GM19023 (cell line): ENCODE measurements around the gene RAB3GAP1.

ENCODE experiments used
- ATAC-seq: cut with Tn5 transposase; IDR thresholded peaks from one replicate; pipeline ENCODE4 v1.9.1; 2021; ENCODE audit warnings: mild to moderate bottlenecking, moderate library complexity; ENCODE audit not compliant: unreplicated experiment

The RAB3GAP1 gene

GRCh38 chr2:135162377-135162776 is 110.3 kb downstream of the RAB3GAP1 start:
- ATAC-seq = no peak

- no peak for ATAC-seq
Measured at GRCh38 chr2:135162786-135163185, 110.7 kb downstream of the RAB3GAP1 start.

- no peak for ATAC-seq
Measured at GRCh38 chr2:135163306-135163705, 111.2 kb downstream of the RAB3GAP1 start.

GRCh38 chr2:135163901-135164300 is 111.8 kb downstream of the RAB3GAP1 start:
- ATAC-seq = no peak

GRCh38 chr2:135164431-135164830 is 112.3 kb downstream of the RAB3GAP1 start:
- ATAC-seq = no peak

- ATAC-seq = no peak
Measured at GRCh38 chr2:135167273-135167672, 115.2 kb downstream of the RAB3GAP1 start.

GRCh38 chr2:135168204-135168856 is 116.2 kb downstream of the RAB3GAP1 start:
- no peak for ATAC-seq

- ATAC-seq = no peak
Measured at GRCh38 chr2:135169900-135170753, 118.0 kb downstream of the RAB3GAP1 start.

GRCh38 chr2:135174049-135174809 is 122.1 kb downstream of the RAB3GAP1 start:
- ATAC-seq = no peak

GRCh38 chr2:135174810-135175093 is 122.7 kb downstream of the RAB3GAP1 start:
- no peak for ATAC-seq

- ATAC-seq = no peak
Measured at GRCh38 chr2:135175177-135175576, 123.1 kb downstream of the RAB3GAP1 start.

GRCh38 chr2:135179689-135180088 is 127.6 kb downstream of the RAB3GAP1 start:
- ATAC-seq = no peak

- no peak for ATAC-seq
Measured at GRCh38 chr2:135182190-135182589, 130.1 kb downstream of the RAB3GAP1 start.

GRCh38 chr2:135182601-135183000 is 130.5 kb downstream of the RAB3GAP1 start:
- ATAC-seq = no peak

GRCh38 chr2:135183822-135184221 is 131.7 kb downstream of the RAB3GAP1 start:
- no peak for ATAC-seq

- no peak for ATAC-seq
Measured at GRCh38 chr2:135186054-135186453, 134.0 kb downstream of the RAB3GAP1 start.

GRCh38 chr2:135187270-135187669 is 135.2 kb downstream of the RAB3GAP1 start:
- no peak for ATAC-seq

- ATAC-seq = no peak
Measured at GRCh38 chr2:135189148-135189547, 137.1 kb downstream of the RAB3GAP1 start.

- no peak for ATAC-seq
Measured at GRCh38 chr2:135190799-135191198, 138.7 kb downstream of the RAB3GAP1 start.

GRCh38 chr2:135198481-135198880 is 146.4 kb downstream of the RAB3GAP1 start:
- ATAC-seq = no peak

- ATAC-seq = no peak
Measured at GRCh38 chr2:135202751-135203150, 150.7 kb downstream of the RAB3GAP1 start.

- ATAC-seq = no peak
Measured at GRCh38 chr2:135203944-135204343, 151.9 kb downstream of the RAB3GAP1 start.
